A549 (cell line): ENCODE data around the gene OPCML. TPM values are rescaled to one million over a fixed set of nuclear protein-coding genes. Genes with fewer than 3 reads are reported as not detected.

Experiments
- ATAC-seq, 2 experiments: fragments of 200-7000 bp in 1 of 2; fragments of >200 bp in 1 of 2; cut with Nextera tagmentation in 1 of 2; cut with Tn5 transposase in 1 of 2; 3 replicates each; pipeline versions ENCODE4 v1.8.0 to v1.9.1; 2018 to 2020; ENCODE audit warnings: mild to moderate bottlenecking in 1 of 2, moderate library complexity in 1 of 2
- CTCF ChIA-PET: fragments of 300-600 bp; sonication (Branson Sonifier 250); formaldehyde crosslinking; extraction: SDS; loops from one replicate; lab custom pipeline; 2021; ENCODE audit warnings: antibody characterized with exemption, inconsistent platforms; lab: Yijun Ruan, JAX
- POLR2A ChIA-PET: fragments of 350-600 bp; formaldehyde crosslinking; extraction: SDS; loops from one replicate; lab custom pipeline; 2021; ENCODE audit warnings: antibody characterized with exemption, inconsistent platforms; lab: Yijun Ruan, JAX
- DNase-seq, 2 experiments: peaks; one replicate each; pipeline versions ENCODE4 v3.0.0 to v3.0.0-alpha.2; 2011 to 2016; ENCODE audit warnings: low read depth in 1 of 2, low spot score in 1 of 2
- FAIRE-seq: peaks from 2 replicates; lab custom pipeline; 2011; peaks lifted over from hg19 to GRCh38; lab: Jason Lieb, UNC
- H3K27ac ChIP-seq, 2 experiments: fragments of >200 bp; sonication (Bioruptor Twin); formaldehyde crosslinking; 3 replicates each; pipeline ENCODE4 v1.5.1; 2016 to 2017
- H3K4me1 ChIP-seq: fragments of >200 bp; sonication (Bioruptor Twin); formaldehyde crosslinking; 3 replicates; pipeline ENCODE4 v1.6.1; 2016
- H3K4me2 ChIP-seq: fragments of >200 bp; sonication (Bioruptor Twin); formaldehyde crosslinking; 3 replicates; pipeline ENCODE4 v1.6.1; 2016
- H3K4me3 ChIP-seq: fragments of >200 bp; sonication (Bioruptor Twin); formaldehyde crosslinking; 3 replicates; pipeline ENCODE4 v1.5.1; 2016
- H3K9me3 ChIP-seq: fragments of >200 bp; sonication (Bioruptor Twin); formaldehyde crosslinking; 3 replicates; pipeline ENCODE4 v1.6.1; 2016
- ATOH8 ChIP-seq: fragments of 250-450 bp; sonication (Bioruptor Pico); IDR thresholded peaks from 2 replicates; pipeline ENCODE4 v1.5.0; 2020; ENCODE audit warnings: low read depth, mild to moderate bottlenecking, moderate library complexity
- BCL3 ChIP-seq: fragments of >200 bp; sonication (Bioruptor Twin); formaldehyde crosslinking; IDR thresholded peaks from 3 replicates; pipeline ENCODE4 v1.6.1; 2016
- CBX2 ChIP-seq: fragments of 200-600 bp; sonication (generic); IDR thresholded peaks from 2 replicates; pipeline ENCODE4 v1.6.1; 2016; ENCODE audit warnings: low read depth, mild to moderate bottlenecking, borderline replicate concordance
- CEBPB ChIP-seq, 2 experiments: fragments of >200 bp in 1 of 2; sonication (Bioruptor Twin) in 1 of 2; formaldehyde crosslinking in 1 of 2; IDR thresholded peaks; 2 replicates each; pipeline ENCODE4 v1.6.1; 2012 to 2016
- EHF ChIP-seq: fragments of 250-450 bp; sonication (Bioruptor Pico); IDR thresholded peaks from 2 replicates; pipeline ENCODE4 v1.5.0; 2020; ENCODE audit warnings: mild to moderate bottlenecking
- ELK1 ChIP-seq: fragments of 150-350 bp; IDR thresholded peaks from 2 replicates; pipeline ENCODE4 v1.6.1; 2014; ENCODE audit warnings: low read depth, mild to moderate bottlenecking, low read length
- EP300 ChIP-seq, 2 experiments: fragments of >200 bp; sonication (Bioruptor Twin); formaldehyde crosslinking; IDR thresholded peaks; 2 replicates in 1 of 2; 3 replicates in 1 of 2; pipeline ENCODE4 v1.6.1; 2016 to 2017
- ESRRA ChIP-seq: fragments of 150-350 bp; IDR thresholded peaks from 2 replicates; pipeline ENCODE4 v1.6.1; 2014; ENCODE audit warnings: mild to moderate bottlenecking, low read length, borderline replicate concordance
- FOSB ChIP-seq: fragments of 250-450 bp; sonication (Bioruptor Pico); IDR thresholded peaks from 2 replicates; pipeline ENCODE4 v1.5.0; 2020; ENCODE audit warnings: mild to moderate bottlenecking, moderate library complexity
- FOSL2 ChIP-seq, 2 experiments: fragments of 450-650 bp in 1 of 2; fragments of >200 bp in 1 of 2; sonication (Bioruptor Twin) in 1 of 2; formaldehyde crosslinking; IDR thresholded peaks; 2 replicates each; pipeline versions ENCODE4 v1.5.0 to v1.6.1; 2016 to 2020; ENCODE audit warnings: mild to moderate bottlenecking in 1 of 2, moderate library complexity in 1 of 2
- HDAC2 ChIP-seq: fragments of 200-600 bp; sonication (generic); IDR thresholded peaks from 2 replicates; pipeline ENCODE4 v1.6.1; 2016
- HES2 ChIP-seq: fragments of >200 bp; sonication (Bioruptor Twin); formaldehyde crosslinking; IDR thresholded peaks from 2 replicates; pipeline ENCODE4 v1.6.1; 2016
- HEYL ChIP-seq: fragments of 250-450 bp; sonication (Bioruptor Pico); IDR thresholded peaks from 2 replicates; pipeline ENCODE4 v1.8.0; 2021; ENCODE audit warnings: mild to moderate bottlenecking, moderate library complexity
- HMGXB4 ChIP-seq: fragments of 250-450 bp; sonication (Bioruptor Pico); IDR thresholded peaks from 2 replicates; pipeline ENCODE4 v1.5.0; 2021; ENCODE audit warnings: mild to moderate bottlenecking, moderate library complexity, borderline replicate concordance
- JUN ChIP-seq, 2 experiments: fragments of >200 bp; sonication (Bioruptor Twin); formaldehyde crosslinking; IDR thresholded peaks; 2 replicates in 1 of 2; 3 replicates in 1 of 2; pipeline ENCODE4 v1.6.1; 2016 to 2017
- JUNB ChIP-seq: fragments of >200 bp; sonication (Bioruptor Twin); formaldehyde crosslinking; IDR thresholded peaks from 2 replicates; pipeline ENCODE4 v1.6.1; 2016
- NFE2L2 ChIP-seq: fragments of 150-350 bp; conservative IDR thresholded peaks from 2 replicates; pipeline ENCODE4 v1.6.1; 2014; ENCODE audit warnings: low read length
- PBX3 ChIP-seq: IDR thresholded peaks from 2 replicates; pipeline ENCODE4 v1.6.1; 2012
- PHF8 ChIP-seq: fragments of 200-600 bp; sonication (generic); IDR thresholded peaks from 2 replicates; pipeline ENCODE4 v1.6.1; 2016; ENCODE audit warnings: low read depth, mild to moderate bottlenecking, antibody characterized with exemption, moderate library complexity, borderline replicate concordance
- POLR2AphosphoS2 ChIP-seq: conservative IDR thresholded peaks from 2 replicates; pipeline ENCODE4 v1.6.1; 2012; ENCODE audit warnings: low read length, improper control_type of control experiment, inconsistent platforms
- RAD21 ChIP-seq, 2 experiments: fragments of >200 bp in 1 of 2; sonication (Bioruptor Twin) in 1 of 2; formaldehyde crosslinking in 1 of 2; IDR thresholded peaks in 1 of 2; conservative IDR thresholded peaks in 1 of 2; 2 replicates in 1 of 2; 3 replicates in 1 of 2; pipeline ENCODE4 v1.6.1; 2012 to 2018; ENCODE audit warnings: inconsistent platforms in 1 of 2
- SMC3 ChIP-seq: fragments of >200 bp; sonication (Bioruptor Twin); formaldehyde crosslinking; IDR thresholded peaks from 3 replicates; pipeline ENCODE4 v1.6.1; 2018; ENCODE audit warnings: inconsistent platforms
- TFCP2L1 ChIP-seq: fragments of 250-450 bp; sonication (Bioruptor Pico); IDR thresholded peaks from 2 replicates; pipeline ENCODE4 v1.5.0; 2021; ENCODE audit warnings: mild to moderate bottlenecking
- TP53 ChIP-seq: fragments of 250-450 bp; sonication (Bioruptor Pico); IDR thresholded peaks from 2 replicates; pipeline ENCODE4 v1.5.0; 2021; ENCODE audit warnings: mild to moderate bottlenecking, moderate library complexity
- USF2 ChIP-seq: fragments of 450-650 bp; IDR thresholded peaks from 2 replicates; pipeline ENCODE4 v1.6.1; 2014; ENCODE audit warnings: antibody characterized with exemption
- ZFP36 ChIP-seq: fragments of 450-650 bp; IDR thresholded peaks from 2 replicates; pipeline ENCODE4 v1.6.1; 2014; ENCODE audit warnings: borderline replicate concordance; ENCODE audit not compliant: partially characterized antibody
- WGBS: methylation state at CpG from one replicate; pipeline ENCODE4 v1.1.6; 2017; ENCODE audit errors: missing lambda C conversion rate; 5-methylcytosine and 5-hydroxymethylcytosine counted together
- polyA plus RNA-seq, 4 experiments: library from polyadenylated mRNA; depleted of rRNA in 3 of 4; stranded (reverse); fragments of >200 nt; fragmentation: RNase III in 1 of 4; extraction: RNeasy Plus Mini Kit Qiagen cat#74134 plus additional on column Dnase treatment in 1 of 4; gene quantifications; 2 replicates in 3 of 4; 3 replicates in 1 of 4; pipeline ENCODE4 v1.2.3, GENCODE V29; 2011 to 2017

The OPCML gene
- polyA plus RNA-seq, 2 of the 4 experiments (the other 2 are of a cell fraction) = not detected

- no peak for TF ChIP-seq BCL3
- no peak for TF ChIP-seq ELK1
- TF ChIP-seq NFE2L2 = no peak
Measured at GRCh38 chr11:132961453-132961852, 570.8 kb downstream of the OPCML start (continued).

GRCh38 chr11:132960273-132961078 is 571.8 kb downstream of the OPCML start:
- Histone ChIP-seq H3K4me2 (no peak overlapping the region), H3K4me3 (no peak overlapping the region), H3K4me1 (no peaks in the 10 kb centered on the region), H3K9me3 (no peaks in the 10 kb centered on the region), H3K27ac (no peak overlapping the region)
- DNase-seq (no peak), FAIRE-seq (no peak), ATAC-seq (no peak)
- 20% methylated on average over 21 of the region's 21 CpGs for WGBS
- TF ChIP-seq POLR2AphosphoS2 (no peak), EP300 (IDR thresholded peaks at IDR 0.05) (no peak), CBX2 (no peak), ESRRA (no peak), CEBPB (IDR thresholded peaks at IDR 0.05) (no peak), USF2 (no peak), ZFP36 (no peak), NFE2L2 (no peak), JUNB (no peak), ELK1 (no peak), EHF (CRISPR knock-in tag) (no peak), HEYL (CRISPR knock-in tag) (no peak)
- CTCF ChIA-PET = no interaction called here
- POLR2A ChIA-PET = no interaction called here

GRCh38 chr11:132959693-132960092 is 572.6 kb downstream of the OPCML start:
- WGBS = 6% methylated on average over 3 of the region's 3 CpGs
- Histone ChIP-seq H3K4me2 (no peak overlapping the region), H3K27ac (no peak overlapping the region)
- TF ChIP-seq PHF8 (no peak), PBX3 (no peak), FOSL2 (IDR thresholded peaks at IDR 0.05) (no peak), FOSL2 (CRISPR knock-in tag; IDR thresholded peaks at IDR 0.05) (no peak), TFCP2L1 (CRISPR knock-in tag) (no peak), HES2 (no peak), TP53 (CRISPR knock-in tag) (no peak), JUN (IDR thresholded peaks at IDR 0.05) (no peak), ESRRA (no peak), FOSB (CRISPR knock-in tag) (no peak), HMGXB4 (CRISPR knock-in tag) (no peak), SMC3 (no peak), ATOH8 (no peak), HDAC2 (no peak), RAD21 (conservative IDR thresholded peaks at IDR 0.05 in 1 of 2, IDR thresholded peaks at IDR 0.05 in 1 of 2) (no peak)
- TF ChIP-seq, all 56 proteins: peak for 0
- POLR2A ChIA-PET = no interaction called here
- Histone ChIP-seq H3K9me3 (no peaks in the 10 kb centered on the region), H3K4me3 (no peak overlapping the region), H3K4me1 (no peaks in the 10 kb centered on the region)
- DNase-seq (no peak), FAIRE-seq (no peak), ATAC-seq (no peak)
- CTCF ChIA-PET = no interaction called here
